Stimulated activated CD4-positive, alpha-beta T cell treated with anti-CD3 and anti-CD28 coated beads, Interleukin-2, amount 100 ng/mL, for 4 hours (primary cell): Measurements from ENCODE around the gene C11orf65.

Experiments
- DNase-seq: peaks from one replicate; pipeline ENCODE4 v3.0.0-alpha.2; 2020; ENCODE audit warnings: low read depth

The C11orf65 gene

GRCh38 chr11:108467091-108467823 lies at the start of gene C11orf65:
TSS of gene C11orf65 (minus strand) at chr11:108467529. CDS start at chr11:108461559, 5,970 bp downstream.
- DNase-seq: peak; percentile 93

- DNase-seq: no peak
Observed at GRCh38 chr11:108516125-108516524, 48.8 kb upstream of the C11orf65 start.

- DNase-seq: no peak
Observed at GRCh38 chr11:108512708-108513107, 45.4 kb upstream of the C11orf65 start.

- no peak for DNase-seq
Observed at GRCh38 chr11:108511851-108512474, 44.6 kb upstream of the C11orf65 start.

- DNase-seq: no peak
Observed at GRCh38 chr11:108508653-108509593, 41.6 kb upstream of the C11orf65 start.

GRCh38 chr11:108501396-108501795 lies 34.1 kb upstream of the C11orf65 start:
- no peak for DNase-seq

GRCh38 chr11:108500721-108501120 lies 33.4 kb upstream of the C11orf65 start:
- DNase-seq: no peak

GRCh38 chr11:108500169-108500568 lies 32.8 kb upstream of the C11orf65 start:
- DNase-seq: no peak

GRCh38 chr11:108498816-108499408 lies 31.6 kb upstream of the C11orf65 start:
- no peak for DNase-seq

- DNase-seq: peak; percentile 16
Observed at GRCh38 chr11:108498046-108498815, 30.9 kb upstream of the C11orf65 start, which contains the start of gene POGLUT3. TSS of gene POGLUT3 (minus strand) at chr11:108498384. CDS start at chr11:108498366, 18 bp downstream.

- DNase-seq: peak; percentile 53
Observed at GRCh38 chr11:108497317-108498045, 30.2 kb upstream of the C11orf65 start.

- DNase-seq: no peak
Observed at GRCh38 chr11:108496643-108497256, 29.4 kb upstream of the C11orf65 start.

- no peak for DNase-seq
Observed at GRCh38 chr11:108495326-108495725, 28.0 kb upstream of the C11orf65 start.

- DNase-seq: no peak
Observed at GRCh38 chr11:108494182-108494581, 26.9 kb upstream of the C11orf65 start.

GRCh38 chr11:108491936-108492335 lies 24.6 kb upstream of the C11orf65 start:
- DNase-seq: no peak

GRCh38 chr11:108486828-108487227 lies 19.5 kb upstream of the C11orf65 start:
- DNase-seq: no peak

- DNase-seq: no peak
Observed at GRCh38 chr11:108486331-108486730, 19.0 kb upstream of the C11orf65 start.

- no peak for DNase-seq
Observed at GRCh38 chr11:108483163-108483562, 15.8 kb upstream of the C11orf65 start.

GRCh38 chr11:108474664-108475463 lies 7.5 kb upstream of the C11orf65 start:
- DNase-seq: no peak
